ENCODE measurements around the gene HECTD4.
"Not testable (repeated sequence)": the region's sequence is repeated elsewhere in the genome, so short reads cannot be mapped to it uniquely, and the experiment has no call there.

Gene HECTD4

DNA sequence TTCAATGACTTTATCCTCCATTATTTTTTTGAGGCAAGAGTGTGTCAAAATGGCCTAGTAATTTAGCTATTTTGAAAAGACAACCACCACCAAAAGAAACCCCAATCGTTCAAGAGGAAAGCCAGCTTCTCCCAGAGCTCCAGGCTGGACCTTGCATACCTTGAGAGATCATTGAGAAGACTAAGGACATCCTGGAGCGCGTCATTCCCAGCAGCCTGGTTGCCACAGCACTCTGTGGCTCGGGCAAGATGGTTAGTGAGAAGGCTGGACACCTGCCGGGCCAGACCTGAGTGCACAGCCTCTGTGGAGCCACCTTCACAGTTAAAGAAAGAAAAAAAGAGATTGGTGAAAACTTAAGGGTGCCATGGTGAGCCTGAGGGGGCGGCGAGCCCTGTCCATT lies 145.4 kb downstream of the HECTD4 start:
- no peak overlapping the region for H3K4me3 ChIP-seq (ENCODE audit: low read depth, low read length)
- DNase-seq (ENCODE audit: low read depth): no peak
- TF ChIP-seq CTCF (IDR thresholded peaks at IDR 0.05; ENCODE audit: insufficient read depth, low read depth, low read length, missing control alignments): no peak

GRCh38 chr12:112236386-112236785 lies 145.8 kb downstream of the HECTD4 start:
- no peak for TF ChIP-seq CTCF (IDR thresholded peaks at IDR 0.05; ENCODE audit: insufficient read depth, low read depth, low read length, missing control alignments)
- no peak for DNase-seq (ENCODE audit: low read depth)
- H3K4me3 ChIP-seq (ENCODE audit: low read depth, low read length): no peak overlapping the region

DNA sequence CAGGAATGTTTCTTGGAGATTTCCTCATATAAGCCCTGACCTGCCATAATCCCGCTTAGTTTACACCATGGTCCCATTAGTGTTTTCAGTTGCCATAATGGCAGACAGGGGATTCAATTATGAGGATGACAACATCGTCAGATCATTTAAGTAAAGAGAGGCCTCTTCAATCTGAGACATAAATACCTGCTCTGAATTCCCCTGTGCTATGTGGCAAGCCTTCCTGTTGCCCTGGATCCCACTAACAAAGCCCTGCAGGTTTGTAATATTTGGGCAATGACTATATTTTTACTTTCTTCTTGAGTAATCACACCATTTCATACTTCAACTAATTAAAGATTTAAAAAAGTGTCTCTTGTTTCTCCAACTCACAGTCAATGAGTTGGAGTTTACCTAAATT lies 147.9 kb downstream of the HECTD4 start:
- no peak for TF ChIP-seq CTCF (IDR thresholded peaks at IDR 0.05; ENCODE audit: insufficient read depth, low read depth, low read length, missing control alignments)
- no peak overlapping the region for H3K4me3 ChIP-seq (ENCODE audit: low read depth, low read length)
- DNase-seq (ENCODE audit: low read depth): no peak

- no peak for TF ChIP-seq CTCF (IDR thresholded peaks at IDR 0.05; ENCODE audit: insufficient read depth, low read depth, low read length, missing control alignments)
- no peak overlapping the region for H3K4me3 ChIP-seq (ENCODE audit: low read depth, low read length)
- no peak for DNase-seq (ENCODE audit: low read depth)
Observed at GRCh38 chr12:112233242-112233641, 149.0 kb downstream of the HECTD4 start.

DNA sequence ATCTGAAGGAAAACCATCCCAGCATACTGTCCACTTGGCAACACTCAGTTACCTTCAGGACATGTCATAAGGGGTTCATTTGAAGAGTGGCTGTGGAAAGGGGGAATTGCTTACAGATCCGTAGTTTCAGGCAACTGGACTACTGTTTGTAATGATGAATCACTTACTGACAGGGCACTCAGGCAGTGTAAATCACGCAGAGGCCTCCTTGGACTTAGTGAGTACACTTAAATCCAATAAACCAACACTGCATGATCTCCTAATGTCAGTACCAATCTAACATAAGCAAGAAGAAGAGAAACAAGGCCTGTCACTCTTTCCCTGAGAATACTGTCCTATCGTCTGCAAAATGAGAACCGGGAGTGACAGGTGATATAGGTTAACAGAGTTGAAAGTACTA lies 152.1 kb downstream of the HECTD4 start:
- TF ChIP-seq CTCF (IDR thresholded peaks at IDR 0.05; ENCODE audit: insufficient read depth, low read depth, low read length, missing control alignments): no peak
- no peak for DNase-seq (ENCODE audit: low read depth)
- no peak overlapping the region for H3K4me3 ChIP-seq (ENCODE audit: low read depth, low read length)

- no peak overlapping the region for H3K4me3 ChIP-seq (ENCODE audit: low read depth, low read length)
- DNase-seq (ENCODE audit: low read depth): no peak
- no peak for TF ChIP-seq CTCF (IDR thresholded peaks at IDR 0.05; ENCODE audit: insufficient read depth, low read depth, low read length, missing control alignments)
Observed at GRCh38 chr12:112226768-112227167, 155.5 kb downstream of the HECTD4 start.

- H3K4me3 ChIP-seq (ENCODE audit: low read depth, low read length); DNase-seq (ENCODE audit: low read depth): not testable (repeated sequence)
Observed at GRCh38 chr12:112220628-112221027, 161.6 kb downstream of the HECTD4 start.

GRCh38 chr12:112219195-112219594 lies 163.0 kb downstream of the HECTD4 start:
- DNase-seq (ENCODE audit: low read depth): no peak
- H3K4me3 ChIP-seq (ENCODE audit: low read depth, low read length): no peak overlapping the region
- no peak for TF ChIP-seq CTCF (IDR thresholded peaks at IDR 0.05; ENCODE audit: insufficient read depth, low read depth, low read length, missing control alignments)
